ENCODE data around the gene FSIP1. TPM values are rescaled to one million over a fixed set of nuclear protein-coding genes. Genes with fewer than 3 reads are reported as not detected.

Gene FSIP1
- total RNA-seq, 1 experiment from 2014 or later = 3.2 TPM

DNA sequence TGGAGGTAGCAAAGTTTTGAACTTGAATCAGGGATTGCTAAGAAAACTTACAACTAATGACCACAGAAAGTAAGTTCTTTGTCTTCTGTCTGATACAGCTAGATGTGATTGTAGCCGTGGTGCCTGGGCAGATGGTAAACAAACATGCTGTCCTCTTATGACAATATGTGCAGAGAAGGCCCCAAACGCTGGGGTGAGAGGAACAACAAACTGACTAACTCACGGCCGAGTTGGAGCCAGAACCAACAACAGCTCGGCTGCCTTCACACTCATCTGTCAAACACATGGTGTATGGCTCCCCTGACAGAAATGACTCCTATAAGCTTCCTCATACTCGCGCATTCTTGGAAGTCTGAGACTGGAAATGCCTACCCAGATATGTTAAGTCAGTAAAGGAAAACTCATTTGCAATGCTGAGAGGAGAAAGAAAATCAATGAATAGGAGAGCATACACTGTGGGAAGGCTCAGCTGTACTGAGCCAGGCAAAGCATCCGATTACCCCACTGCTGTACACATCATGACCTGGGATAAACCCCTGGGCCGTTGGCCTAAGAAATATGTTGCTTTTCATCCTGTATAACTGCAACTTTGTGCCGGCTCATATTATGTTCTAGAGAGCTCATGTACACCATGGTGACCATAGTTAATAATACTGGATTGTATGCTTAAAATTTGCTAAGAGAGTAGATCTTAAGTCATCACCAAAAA, 196.1 kb downstream of the FSIP1 start:
- POLR2A ChIA-PET = interaction anchor here (0.7 to 1.4 kb wide), 6 partner anchors 12 to 398 kb away, joined by 3 read pairs; no protein-coding TSS in a partner anchor
- intact Hi-C loops (cut with micrococcal nuclease) = no loop called here
- no peak overlapping the region for H3K4me3 Mint-ChIP-seq (ENCODE audit: unreplicated experiment)
- no peaks in the 10 kb centered on the region for H3K27me3 Mint-ChIP-seq (ENCODE audit: insufficient read depth, unreplicated experiment)
- TF ChIP-seq, protein P1, sequence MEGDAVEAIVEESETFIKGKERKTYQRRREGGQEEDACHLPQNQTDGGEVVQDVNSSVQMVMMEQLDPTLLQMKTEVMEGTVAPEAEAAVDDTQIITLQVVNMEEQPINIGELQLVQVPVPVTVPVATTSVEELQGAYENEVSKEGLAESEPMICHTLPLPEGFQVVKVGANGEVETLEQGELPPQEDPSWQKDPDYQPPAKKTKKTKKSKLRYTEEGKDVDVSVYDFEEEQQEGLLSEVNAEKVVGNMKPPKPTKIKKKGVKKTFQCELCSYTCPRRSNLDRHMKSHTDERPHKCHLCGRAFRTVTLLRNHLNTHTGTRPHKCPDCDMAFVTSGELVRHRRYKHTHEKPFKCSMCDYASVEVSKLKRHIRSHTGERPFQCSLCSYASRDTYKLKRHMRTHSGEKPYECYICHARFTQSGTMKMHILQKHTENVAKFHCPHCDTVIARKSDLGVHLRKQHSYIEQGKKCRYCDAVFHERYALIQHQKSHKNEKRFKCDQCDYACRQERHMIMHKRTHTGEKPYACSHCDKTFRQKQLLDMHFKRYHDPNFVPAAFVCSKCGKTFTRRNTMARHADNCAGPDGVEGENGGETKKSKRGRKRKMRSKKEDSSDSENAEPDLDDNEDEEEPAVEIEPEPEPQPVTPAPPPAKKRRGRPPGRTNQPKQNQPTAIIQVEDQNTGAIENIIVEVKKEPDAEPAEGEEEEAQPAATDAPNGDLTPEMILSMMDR (IDR thresholded peaks at IDR 0.05; ENCODE audit: unreplicated experiment) = no peak
- peaks cover 42% of the 10 kb centered on the region for H3K4me1 Mint-ChIP-seq (ENCODE audit: insufficient read depth, unreplicated experiment)
- H3K27ac Mint-ChIP-seq (ENCODE audit: low read depth, unreplicated experiment) = peak overlapping the region; percentile 75
- CTCF ChIA-PET = interaction anchor here (0.5 to 8.4 kb wide), 10 partner anchors 22 to 769 kb away, joined by 3 to 141 read pairs (median 4); no protein-coding TSS in a partner anchor
- H3K9me3 Mint-ChIP-seq (ENCODE audit: unreplicated experiment) = no peaks in the 10 kb centered on the region
- peaks cover 100% of the 10 kb centered on the region for H3K36me3 Mint-ChIP-seq (ENCODE audit: insufficient read depth, unreplicated experiment)
- no TSS peak for BruUV-seq (replicated peaks)
- peak; percentile 55 for DNase-seq (ENCODE audit: unreplicated experiment)

GRCh38 chr15:39585871-39586301, 196.8 kb downstream of the FSIP1 start:
- intact Hi-C loops (cut with micrococcal nuclease) = no loop called here
- H3K27me3 Mint-ChIP-seq (ENCODE audit: insufficient read depth, unreplicated experiment) = no peaks in the 10 kb centered on the region
- H3K36me3 Mint-ChIP-seq (ENCODE audit: insufficient read depth, unreplicated experiment) = peaks cover 97% of the 10 kb centered on the region
- H3K27ac Mint-ChIP-seq (ENCODE audit: low read depth, unreplicated experiment) = peak overlapping the region; percentile 75
- ChIA-PET POLR2A (interaction anchor here (0.7 to 1.4 kb wide), 5 partner anchors 22 to 397 kb away, joined by 3 read pairs; no protein-coding TSS in a partner anchor), CTCF (interaction anchor here (0.8 to 8.4 kb wide), 6 partner anchors 23 to 769 kb away, joined by 3 to 141 read pairs (median 4); no protein-coding TSS in a partner anchor)
- no TSS peak for BruUV-seq (replicated peaks)
- no peaks in the 10 kb centered on the region for H3K9me3 Mint-ChIP-seq (ENCODE audit: unreplicated experiment)
- H3K4me3 Mint-ChIP-seq (ENCODE audit: unreplicated experiment) = peak overlapping the region; percentile 78
- H3K4me1 Mint-ChIP-seq (ENCODE audit: insufficient read depth, unreplicated experiment) = peaks cover 46% of the 10 kb centered on the region
- TF ChIP-seq, protein P1 (IDR thresholded peaks at IDR 0.05; ENCODE audit: unreplicated experiment) = no peak
- no peak for DNase-seq (ENCODE audit: unreplicated experiment)

DNA sequence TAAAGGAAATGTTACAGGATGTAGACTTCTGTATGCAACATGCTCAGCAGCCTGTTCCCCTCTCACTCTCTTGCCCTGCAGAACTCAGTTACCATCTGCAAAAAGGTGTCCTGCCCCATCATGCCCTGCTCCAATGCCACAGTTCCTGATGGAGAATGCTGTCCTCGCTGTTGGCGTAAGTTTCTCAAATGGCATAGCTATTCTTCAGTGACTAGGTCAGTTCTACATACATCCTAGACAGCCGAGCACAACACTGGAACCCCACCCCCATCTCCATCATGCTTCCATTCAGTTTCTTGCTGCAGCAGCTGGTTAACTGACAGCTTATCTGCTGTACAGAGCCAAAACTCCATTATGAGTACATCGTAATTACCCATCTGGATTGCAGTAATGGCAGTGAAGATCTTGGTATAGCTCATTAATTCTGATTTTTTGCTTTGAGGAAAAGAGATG, 197.2 kb downstream of the FSIP1 start:
- Mint-ChIP-seq H3K36me3 (ENCODE audit: insufficient read depth, unreplicated experiment) (peaks cover 92% of the 10 kb centered on the region), H3K9me3 (ENCODE audit: unreplicated experiment) (no peaks in the 10 kb centered on the region), H3K27ac (ENCODE audit: low read depth, unreplicated experiment) (peak overlapping the region; percentile 75), H3K27me3 (ENCODE audit: insufficient read depth, unreplicated experiment) (no peaks in the 10 kb centered on the region), H3K4me1 (ENCODE audit: insufficient read depth, unreplicated experiment) (peaks cover 46% of the 10 kb centered on the region), H3K4me3 (ENCODE audit: unreplicated experiment) (peak overlapping the region; percentile 78)
- intact Hi-C loops (cut with micrococcal nuclease) = no loop called here
- no peak for DNase-seq (ENCODE audit: unreplicated experiment)
- ChIA-PET POLR2A (interaction anchor here (0.7 to 1.4 kb wide), 3 partner anchors 51 to 397 kb away, joined by 3 to 4 read pairs (median 3); no protein-coding TSS in a partner anchor), CTCF (interaction anchor here (0.6 to 8.4 kb wide), 5 partner anchors 23 to 413 kb away, joined by 3 to 141 read pairs (median 5); no protein-coding TSS in a partner anchor)
- TF ChIP-seq, protein P1 (IDR thresholded peaks at IDR 0.05; ENCODE audit: unreplicated experiment) = no peak
- no TSS peak for BruUV-seq (replicated peaks)
